ENCODE data around the gene TSHR.

Gene TSHR

DNA sequence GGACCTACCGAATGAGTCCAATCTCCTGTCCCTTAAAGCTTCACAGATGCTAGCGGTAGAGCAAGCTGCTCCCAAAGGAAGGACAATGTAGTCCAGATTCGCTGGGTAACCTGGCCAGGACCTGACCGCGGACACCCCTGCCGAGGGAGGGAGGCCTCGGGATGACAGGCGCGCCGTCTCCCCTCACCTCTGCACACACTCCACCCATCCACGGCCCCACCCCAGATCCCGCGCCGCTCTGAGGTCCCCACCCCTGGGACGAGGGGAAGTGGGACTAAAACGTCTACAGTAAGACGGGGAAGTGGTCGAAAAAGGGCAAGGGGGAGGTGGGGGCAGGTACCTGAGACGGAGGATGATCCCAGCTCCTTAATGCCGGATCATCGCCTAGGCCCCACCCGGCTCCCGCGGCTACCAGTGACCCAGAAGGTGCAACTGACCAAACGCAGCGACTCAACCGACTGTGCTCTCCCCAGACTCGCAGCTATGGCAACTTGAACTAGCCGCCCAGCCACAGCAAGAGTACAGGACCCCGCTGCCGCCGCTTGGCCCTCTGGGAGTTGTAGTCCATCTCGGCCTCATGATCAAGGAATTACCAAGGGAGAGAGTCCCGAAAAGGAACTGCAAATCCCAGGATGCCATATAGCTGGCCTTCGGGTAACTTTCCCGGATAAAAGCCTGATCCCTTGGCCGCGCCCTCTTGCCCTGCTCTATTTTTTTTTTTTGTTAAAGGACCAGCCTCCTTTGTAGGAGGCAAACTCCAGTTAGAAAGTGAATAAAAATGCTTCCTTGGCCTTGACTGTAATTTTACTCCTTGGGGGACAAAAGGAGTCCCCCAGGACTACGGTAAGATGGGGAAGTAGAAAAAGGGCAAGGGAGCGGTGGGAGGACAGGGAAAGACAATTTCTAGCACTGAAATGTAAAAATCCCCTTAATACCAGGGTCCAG, 13.9 kb upstream of the TSHR start, which contains the start of gene CEP128:
TSS of gene CEP128 (minus strand) at position 498 of the 945 bp plus-strand sequence.
- H3K4me1 ChIP-seq (ENCODE audit: insufficient read depth, poor library complexity, severe bottlenecking) = peaks cover 15% of the 10 kb centered on the region
- H3K27ac ChIP-seq (ENCODE audit: poor library complexity, severe bottlenecking) = peak within 1 kb of the TSS; percentile 45
- H3K36me3 ChIP-seq (ENCODE audit: low read depth) = peaks cover 21% of the 10 kb centered on the region
- no peaks in the 10 kb centered on the region for H3K27me3 ChIP-seq (ENCODE audit: insufficient read depth, poor library complexity, severe bottlenecking)
- H3K4me3 ChIP-seq (ENCODE audit: severe bottlenecking) = peak within 1 kb of the TSS; percentile 68
- TF ChIP-seq CTCF (IDR thresholded peaks at IDR 0.05; ENCODE audit: poor library complexity, severe bottlenecking) = no peak
- peak; percentile 98 for DNase-seq (ENCODE audit: low spot score)
- ATAC-seq (ENCODE audit: low read depth) = peak; percentile 98
- H3K9me3 ChIP-seq (ENCODE audit: severe bottlenecking) = no peaks in the 10 kb centered on the region

GRCh38 chr14:80942191-80942600, 13.2 kb upstream of the TSHR start:
- peaks cover 17% of the 10 kb centered on the region for H3K36me3 ChIP-seq (ENCODE audit: low read depth)
- peak overlapping the region; percentile 45 for H3K27ac ChIP-seq (ENCODE audit: poor library complexity, severe bottlenecking)
- H3K9me3 ChIP-seq (ENCODE audit: severe bottlenecking) = no peaks in the 10 kb centered on the region
- no peak for DNase-seq (ENCODE audit: low spot score)
- TF ChIP-seq CTCF (IDR thresholded peaks at IDR 0.05; ENCODE audit: poor library complexity, severe bottlenecking) = no peak
- no peaks in the 10 kb centered on the region for H3K27me3 ChIP-seq (ENCODE audit: insufficient read depth, poor library complexity, severe bottlenecking)
- H3K4me1 ChIP-seq (ENCODE audit: insufficient read depth, poor library complexity, severe bottlenecking) = peaks cover 15% of the 10 kb centered on the region
- ATAC-seq (ENCODE audit: low read depth) = no peak
- H3K4me3 ChIP-seq (ENCODE audit: severe bottlenecking) = peak overlapping the region; percentile 68

DNA sequence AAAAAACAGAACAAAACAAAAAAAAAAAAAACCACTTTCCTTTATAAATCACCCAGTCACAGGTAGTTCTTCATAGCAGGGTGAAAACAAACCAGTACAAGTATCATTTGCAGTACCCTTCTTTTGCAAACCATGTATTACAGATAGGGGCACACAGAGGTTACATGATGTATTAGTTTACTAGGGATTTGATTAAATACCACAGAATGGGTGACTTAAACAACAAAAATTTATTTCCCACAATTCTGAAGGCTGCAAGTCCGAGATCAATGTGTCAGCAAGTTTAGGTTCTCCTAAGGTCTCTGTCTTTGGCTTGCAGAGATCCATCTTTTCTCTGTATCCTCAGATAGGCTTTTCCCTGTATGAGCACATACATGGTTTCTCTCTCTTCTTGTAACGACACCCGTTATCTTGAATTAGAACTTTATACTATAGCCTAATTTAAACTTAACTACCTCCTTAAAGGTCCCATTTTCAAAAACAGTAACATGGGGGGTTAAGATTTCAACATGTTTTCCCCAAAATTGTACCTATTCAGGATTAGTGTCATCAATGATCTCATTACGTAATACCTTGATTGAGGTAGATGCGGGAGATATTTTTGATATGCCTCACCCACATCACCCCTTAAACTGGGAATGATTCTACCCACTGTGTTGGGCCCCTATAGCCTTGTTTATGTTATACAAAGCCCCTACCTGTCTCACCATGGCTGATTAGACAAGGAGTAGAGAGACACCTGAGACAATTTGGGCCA, 10.4 kb upstream of the TSHR start:
- no peak for DNase-seq (ENCODE audit: low spot score)
- no peak overlapping the region for H3K4me3 ChIP-seq (ENCODE audit: severe bottlenecking)
- no peaks in the 10 kb centered on the region for H3K36me3 ChIP-seq (ENCODE audit: low read depth)
- peaks cover 15% of the 10 kb centered on the region for H3K4me1 ChIP-seq (ENCODE audit: insufficient read depth, poor library complexity, severe bottlenecking)
- no peaks in the 10 kb centered on the region for H3K9me3 ChIP-seq (ENCODE audit: severe bottlenecking)
- no peak for ATAC-seq (ENCODE audit: low read depth)
- no peaks in the 10 kb centered on the region for H3K27me3 ChIP-seq (ENCODE audit: insufficient read depth, poor library complexity, severe bottlenecking)
- no peak for TF ChIP-seq CTCF (IDR thresholded peaks at IDR 0.05; ENCODE audit: poor library complexity, severe bottlenecking)
- peak overlapping the region; percentile 25 for H3K27ac ChIP-seq (ENCODE audit: poor library complexity, severe bottlenecking)

DNA sequence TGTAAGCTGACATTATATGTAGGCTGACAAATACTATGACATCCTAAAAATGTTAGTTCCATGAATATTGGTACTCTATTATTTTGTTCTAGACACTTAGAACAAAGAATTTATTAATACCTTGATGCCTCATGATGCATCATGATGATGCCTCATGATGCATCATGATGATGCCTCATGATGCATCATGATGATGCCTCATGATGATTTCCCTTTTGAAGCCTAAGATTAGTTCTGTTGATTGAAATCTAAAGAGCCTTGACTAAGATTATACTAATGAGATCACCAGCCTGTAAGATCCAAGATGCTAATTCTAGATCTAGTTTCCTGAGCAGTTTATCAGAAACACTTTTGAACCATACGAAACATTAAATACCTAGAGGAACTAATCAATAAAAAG, 9.2 kb upstream of the TSHR start:
- Histone ChIP-seq H3K36me3 (ENCODE audit: low read depth) (no peaks in the 10 kb centered on the region), H3K9me3 (ENCODE audit: severe bottlenecking) (no peaks in the 10 kb centered on the region), H3K27me3 (ENCODE audit: insufficient read depth, poor library complexity, severe bottlenecking) (no peaks in the 10 kb centered on the region), H3K27ac (ENCODE audit: poor library complexity, severe bottlenecking) (peak overlapping the region; percentile 25), H3K4me3 (ENCODE audit: severe bottlenecking) (no peak overlapping the region), H3K4me1 (ENCODE audit: insufficient read depth, poor library complexity, severe bottlenecking) (peaks cover 15% of the 10 kb centered on the region)
- no peak for DNase-seq (ENCODE audit: low spot score)
- no peak for ATAC-seq (ENCODE audit: low read depth)
- TF ChIP-seq CTCF (IDR thresholded peaks at IDR 0.05; ENCODE audit: poor library complexity, severe bottlenecking) = no peak

Data from RWPE2 (cell line).